Measurements from ENCODE around the gene PCDH9. TPM values are rescaled to one million over a fixed set of nuclear protein-coding genes. Genes with fewer than 3 reads are reported as not detected.

Gene PCDH9
- polyA plus RNA-seq, 3 donors, result 0.03 TPM; not detected in 1

GRCh38 chr13:67125681-67126080 is 104.5 kb downstream of the PCDH9 start:
- Mint-ChIP-seq H3K9me3 (peaks cover 0 to 2% (median 0%) of the 10 kb centered on the region in 7 donors), H3K36me3 (no peaks in the 10 kb centered on the region), H3K4me1 (no peaks in the 10 kb centered on the region), H3K27me3 (ENCODE audit: low read depth in 3 of 3) (no peaks in the 10 kb centered on the region), H3K4me3 (no peak overlapping the region), H3K27ac (no peak overlapping the region)
- Histone ChIP-seq H4K20me1 (ENCODE audit: insufficient read depth, low read length) (no peaks in the 10 kb centered on the region), H3K9me3 (replicated peaks in 1 of 2; ENCODE audit: control insufficient read depth in 1 of 2, insufficient read depth in 1 of 2, low read length in 2 of 2) (no peaks in the 10 kb centered on the region), H3K4me3 (replicated peaks in 1 of 3; ENCODE audit: low read depth in 2 of 3, low read length in 3 of 3) (no peak overlapping the region), H3K9ac (ENCODE audit: insufficient read depth, low read length, poor library complexity, severe bottlenecking) (no peak overlapping the region), H3K79me2 (ENCODE audit: insufficient read depth, low read length) (no peaks in the 10 kb centered on the region), H3K36me3 (replicated peaks in 1 of 2; ENCODE audit: control insufficient read depth in 1 of 2, insufficient read depth in 2 of 2, low read length in 2 of 2) (no peaks in the 10 kb centered on the region), H3K4me1 (ENCODE audit: control insufficient read depth in 1 of 2, insufficient read depth in 2 of 2, low read length in 2 of 2) (no peaks in the 10 kb centered on the region), H3K27ac (ENCODE audit: low read depth in 1 of 2, low read length in 2 of 2) (no peak overlapping the region), H3K4me2 (replicated peaks; ENCODE audit: extremely low read depth, low read length, poor library complexity, severe bottlenecking) (no peak overlapping the region), H2AFZ (ENCODE audit: insufficient read depth, low read depth, low read length, poor library complexity, severe bottlenecking) (no peak overlapping the region), H3K27me3 (ENCODE audit: control insufficient read depth in 2 of 2, insufficient read depth in 2 of 2, low read length in 2 of 2) (no peaks in the 10 kb centered on the region)
- intact Hi-C loops (cut with micrococcal nuclease), result no loop called here
- DNase-seq, result no peak
- TF ChIP-seq CTCF (IDR thresholded peaks at IDR 0.05), result no peak

GRCh38 chr13:67123165-67123564 is 107.0 kb downstream of the PCDH9 start:
- H3K4me1 Mint-ChIP-seq, result no peaks in the 10 kb centered on the region
- peaks cover 0 to 2% (median 0%) of the 10 kb centered on the region in 7 donors for H3K9me3 Mint-ChIP-seq
- no peaks in the 10 kb centered on the region for H4K20me1 ChIP-seq (ENCODE audit: insufficient read depth, low read length)
- H3K9me3 ChIP-seq (replicated peaks in 1 of 2; ENCODE audit: control insufficient read depth in 1 of 2, insufficient read depth in 1 of 2, low read length in 2 of 2), result no peaks in the 10 kb centered on the region
- no peak overlapping the region for H3K9ac ChIP-seq (ENCODE audit: insufficient read depth, low read length, poor library complexity, severe bottlenecking)
- no CpG with 5 or more reads among the region's 3 CpGs for WGBS (ENCODE audit: insufficient coverage)
- H3K4me3 Mint-ChIP-seq, result no peak overlapping the region
- no peaks in the 10 kb centered on the region for H3K36me3 Mint-ChIP-seq
- H3K27me3 Mint-ChIP-seq (ENCODE audit: low read depth in 3 of 3), result no peaks in the 10 kb centered on the region
- intact Hi-C loops (cut with micrococcal nuclease), result no loop called here
- no peaks in the 10 kb centered on the region for H3K79me2 ChIP-seq (ENCODE audit: insufficient read depth, low read length)
- DNase-seq, result no peak
- H2AFZ ChIP-seq (ENCODE audit: insufficient read depth, low read depth, low read length, poor library complexity, severe bottlenecking), result no peak overlapping the region
- no peak overlapping the region for H3K27ac ChIP-seq (ENCODE audit: low read depth in 1 of 2, low read length in 2 of 2)
- H3K27me3 ChIP-seq (ENCODE audit: control insufficient read depth in 2 of 2, insufficient read depth in 2 of 2, low read length in 2 of 2), result no peaks in the 10 kb centered on the region
- H3K4me1 ChIP-seq (ENCODE audit: control insufficient read depth in 1 of 2, insufficient read depth in 2 of 2, low read length in 2 of 2), result no peaks in the 10 kb centered on the region
- no peak overlapping the region for H3K4me3 ChIP-seq (replicated peaks in 1 of 3; ENCODE audit: low read depth in 2 of 3, low read length in 3 of 3)
- H3K4me2 ChIP-seq (replicated peaks; ENCODE audit: extremely low read depth, low read length, poor library complexity, severe bottlenecking), result no peak overlapping the region
- H3K36me3 ChIP-seq (replicated peaks in 1 of 2; ENCODE audit: control insufficient read depth in 1 of 2, insufficient read depth in 2 of 2, low read length in 2 of 2), result no peaks in the 10 kb centered on the region
- no peak for TF ChIP-seq CTCF (IDR thresholded peaks at IDR 0.05)
- no peak overlapping the region for H3K27ac Mint-ChIP-seq
